ENCODE results near the gene TEX36.
"Not testable (repeated sequence)": the region's sequence is repeated elsewhere in the genome, so short reads cannot be mapped to it uniquely, and the experiment has no call there.

The TEX36 gene

DNA sequence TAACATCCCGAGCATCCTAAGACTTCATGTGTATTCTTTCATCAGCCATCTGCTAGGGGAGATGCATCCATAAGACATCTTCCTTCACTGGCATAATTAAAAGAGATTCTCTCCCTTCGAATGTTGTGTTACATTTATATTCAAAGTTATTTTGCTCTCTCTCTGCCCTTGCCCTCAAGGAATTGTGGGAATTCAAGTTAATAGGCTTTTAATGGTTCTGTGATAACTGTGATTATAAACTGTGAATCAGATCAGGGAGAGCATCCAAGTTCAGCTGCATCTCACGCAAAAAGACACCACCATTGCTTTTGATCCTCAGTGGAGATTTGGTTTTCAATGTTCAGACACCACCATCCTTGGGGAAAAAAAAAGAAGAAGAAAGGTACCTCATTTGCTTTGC is 9.2 kb upstream of the TEX36 start:
- no peak for DNase-seq (ENCODE audit: low spot score)

DNA sequence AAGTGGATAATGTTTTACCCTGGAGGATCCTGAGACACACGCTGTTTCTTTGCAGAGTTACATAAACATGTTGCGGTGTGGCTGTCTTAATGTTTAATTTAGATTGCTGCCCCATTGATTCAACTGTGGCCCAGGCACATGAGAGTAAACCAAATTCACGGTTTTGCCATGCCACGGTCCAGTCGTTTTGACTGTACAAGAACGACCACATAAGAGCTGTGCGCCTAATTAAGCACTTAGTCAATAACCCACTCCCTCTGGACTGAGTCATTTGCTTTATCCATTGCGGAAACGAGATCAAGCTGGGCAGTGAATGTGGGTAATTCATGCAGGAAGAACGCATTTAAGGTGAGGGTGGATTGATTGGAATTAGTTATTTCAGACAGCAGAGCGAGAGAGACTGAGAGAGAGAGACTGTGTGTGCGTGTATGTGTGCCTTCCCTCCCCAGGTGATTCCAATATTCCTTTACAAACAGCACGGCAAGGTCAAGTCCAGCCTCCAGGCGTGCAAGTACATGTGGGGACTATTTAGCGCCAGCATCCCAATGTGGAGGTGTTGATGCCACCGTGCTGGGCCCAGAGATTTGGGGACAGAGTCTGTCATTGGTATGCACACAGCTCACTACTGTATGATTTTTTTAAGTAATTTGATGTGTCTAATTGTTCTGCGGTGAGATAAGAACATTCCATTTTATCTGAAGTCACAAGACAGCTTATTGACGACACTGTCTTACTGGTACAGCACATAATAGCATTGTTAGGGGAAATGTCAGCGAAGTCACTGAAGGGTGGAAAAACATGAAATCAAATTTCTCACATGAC is 8.4 kb upstream of the TEX36 start:
- DNase-seq (ENCODE audit: low spot score), result no peak

DNA sequence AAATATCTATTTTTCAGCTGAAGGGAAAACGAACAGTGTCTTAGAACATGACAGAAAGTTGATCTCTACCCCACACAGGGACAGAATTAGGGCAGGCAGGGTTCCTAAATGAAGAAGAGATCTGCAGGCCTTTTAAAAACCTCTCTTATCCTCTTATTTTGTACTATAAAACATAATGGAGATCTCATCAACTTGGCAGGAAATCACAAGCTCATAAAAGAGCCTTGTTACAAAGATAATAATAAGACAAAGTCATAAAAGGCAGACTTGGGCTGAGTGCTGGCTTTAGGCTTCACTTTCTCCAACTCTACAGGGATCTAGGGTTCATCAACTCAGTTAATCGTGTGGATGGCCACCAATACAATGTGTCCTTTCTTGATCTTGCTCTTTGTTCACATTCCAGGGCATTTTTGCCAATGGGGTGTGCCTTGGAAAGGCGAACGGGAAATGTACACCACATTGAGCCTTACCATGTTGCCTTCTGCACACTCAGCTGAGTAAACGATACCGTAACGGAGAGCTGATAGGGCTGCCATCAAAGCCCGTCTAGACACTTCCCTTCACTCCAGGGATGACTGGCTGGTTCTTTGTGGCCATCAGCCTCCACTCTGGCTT is 7.1 kb upstream of the TEX36 start:
- DNase-seq (ENCODE audit: low spot score), result no peak

DNA sequence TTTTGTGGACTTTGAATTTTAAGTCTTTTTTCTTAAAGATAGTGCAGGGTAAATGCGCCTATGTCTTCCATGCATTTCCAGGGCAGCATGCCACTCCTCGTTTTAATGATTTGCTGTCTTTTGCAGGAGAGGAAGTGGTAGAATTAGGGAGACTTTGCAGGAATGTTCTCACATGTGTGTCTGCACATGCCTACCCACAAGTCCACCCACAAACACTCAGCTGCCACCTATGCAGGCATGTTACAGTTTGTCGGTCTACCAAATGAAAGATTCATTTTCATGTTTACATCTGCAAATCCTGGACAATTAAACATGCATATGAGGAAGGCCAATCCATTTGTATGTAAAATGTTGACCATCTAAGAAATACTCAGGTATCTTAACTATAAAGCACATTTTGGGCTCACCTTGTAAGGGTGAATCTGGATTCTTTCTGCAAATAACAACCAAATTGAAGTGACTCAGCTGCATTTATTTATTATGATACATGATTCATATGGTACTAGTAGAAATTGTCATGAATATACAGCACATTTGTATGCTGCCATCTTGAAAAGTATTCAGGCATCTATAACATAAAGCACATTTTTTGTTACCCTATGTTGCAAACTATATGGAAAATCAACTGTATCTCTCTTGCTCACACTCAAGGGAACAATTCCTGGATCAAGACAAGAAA is 4.7 kb upstream of the TEX36 start:
- no peak for DNase-seq (ENCODE audit: low spot score)

DNA sequence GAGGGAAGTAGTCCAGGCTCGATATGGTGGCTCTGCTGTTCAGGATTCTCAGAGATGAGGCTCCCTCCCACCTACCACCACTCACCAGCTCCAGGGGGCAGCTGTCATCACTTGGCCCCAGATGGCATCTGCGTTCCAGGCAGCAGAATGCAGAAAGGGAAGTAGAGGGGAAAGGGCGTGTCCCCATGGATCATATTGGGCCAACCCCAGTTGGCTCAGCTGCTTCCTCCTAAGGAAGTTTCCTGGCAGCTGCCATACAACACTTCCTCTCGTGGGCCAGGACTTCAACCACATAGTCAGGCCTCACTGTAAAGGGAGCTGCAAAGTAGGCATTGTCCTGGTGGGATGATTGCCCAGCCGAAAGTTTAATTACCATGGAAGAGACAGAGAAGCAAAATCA is 1.6 kb upstream of the TEX36 start:
- DNase-seq (ENCODE audit: low spot score), result no peak

DNA sequence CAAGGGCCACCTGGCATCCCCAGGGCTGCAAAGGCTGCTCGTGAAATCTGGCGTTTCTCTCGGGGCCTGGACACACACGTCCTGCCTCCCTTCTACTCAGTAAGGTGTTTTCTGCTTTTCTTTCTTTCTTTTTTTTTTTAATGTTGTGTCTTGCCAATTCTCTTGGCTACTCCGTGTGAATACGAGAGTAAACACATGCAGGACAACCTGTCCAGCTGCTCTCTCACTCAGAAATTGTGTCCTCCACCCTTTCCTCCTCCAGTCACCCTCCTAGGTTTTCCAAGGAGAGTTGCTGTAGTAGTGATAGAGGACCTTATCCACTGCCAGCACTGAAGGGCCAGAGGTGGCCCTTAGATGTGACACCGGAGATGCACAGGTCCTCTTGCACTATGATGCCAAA is 858 bp upstream of the TEX36 start:
- no peak for DNase-seq (ENCODE audit: low spot score)

DNA sequence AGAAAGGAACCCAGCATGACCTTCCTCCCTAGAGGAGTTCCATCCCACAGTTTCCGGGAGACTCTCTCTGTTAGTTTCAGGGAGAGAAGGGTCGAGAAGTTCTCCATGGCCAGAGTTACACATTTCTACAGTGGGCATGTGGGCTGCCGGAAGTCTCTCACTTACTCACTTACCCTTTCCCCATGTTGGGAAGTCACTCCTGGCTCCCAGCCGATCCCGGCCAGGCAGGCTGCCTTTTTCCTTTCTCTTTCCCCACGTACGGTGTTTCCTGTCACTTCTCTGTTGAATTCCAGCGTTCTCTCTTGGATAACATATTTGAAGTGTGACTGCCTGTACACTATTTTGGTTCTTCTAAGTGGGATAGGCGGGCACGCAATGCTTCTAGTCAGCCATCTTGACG is 3.5 kb downstream of the TEX36 start:
- DNase-seq (ENCODE audit: low spot score), result no peak

DNA sequence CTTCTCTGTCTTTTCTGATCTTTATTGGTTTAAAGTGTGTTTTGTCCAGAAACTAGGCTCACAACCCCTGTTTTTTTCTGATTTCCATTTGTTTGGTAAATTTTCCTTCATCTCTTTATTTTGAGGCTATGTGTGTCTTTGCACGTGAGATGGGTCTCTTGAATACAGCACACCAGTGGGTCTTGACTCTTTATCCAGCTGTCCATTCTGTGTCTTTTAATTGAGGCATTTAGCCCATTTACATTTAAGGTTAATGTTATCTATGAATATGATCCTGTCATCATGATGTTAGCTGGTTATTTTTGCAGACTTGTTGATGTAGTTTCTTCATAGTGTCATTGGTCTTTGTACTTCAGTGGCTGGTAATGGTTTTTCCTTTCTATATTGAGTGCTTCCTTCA is 10.1 kb downstream of the TEX36 start:
- no peak for DNase-seq (ENCODE audit: low spot score)

DNA sequence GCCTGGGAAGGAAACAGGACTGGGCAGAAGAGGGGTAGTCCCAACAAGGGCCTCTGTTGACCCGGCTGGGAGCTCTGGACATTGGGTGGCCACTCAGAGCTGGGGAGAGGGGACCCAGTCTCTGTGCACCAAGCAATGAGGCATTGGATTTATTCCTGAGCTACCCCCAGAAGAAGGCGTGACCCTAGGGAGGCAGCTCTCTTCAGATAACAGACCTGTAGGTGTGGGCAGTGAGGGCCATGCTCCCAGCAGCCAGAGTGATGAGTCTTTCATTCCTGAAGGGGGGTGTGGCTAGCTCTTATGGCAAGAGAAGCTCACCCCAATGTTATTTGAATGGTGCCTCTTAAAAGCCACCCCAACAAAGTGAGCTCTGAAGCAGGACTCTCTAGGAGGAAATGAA is 20.4 kb downstream of the TEX36 start:
- DNase-seq (ENCODE audit: low spot score), result no peak

DNA sequence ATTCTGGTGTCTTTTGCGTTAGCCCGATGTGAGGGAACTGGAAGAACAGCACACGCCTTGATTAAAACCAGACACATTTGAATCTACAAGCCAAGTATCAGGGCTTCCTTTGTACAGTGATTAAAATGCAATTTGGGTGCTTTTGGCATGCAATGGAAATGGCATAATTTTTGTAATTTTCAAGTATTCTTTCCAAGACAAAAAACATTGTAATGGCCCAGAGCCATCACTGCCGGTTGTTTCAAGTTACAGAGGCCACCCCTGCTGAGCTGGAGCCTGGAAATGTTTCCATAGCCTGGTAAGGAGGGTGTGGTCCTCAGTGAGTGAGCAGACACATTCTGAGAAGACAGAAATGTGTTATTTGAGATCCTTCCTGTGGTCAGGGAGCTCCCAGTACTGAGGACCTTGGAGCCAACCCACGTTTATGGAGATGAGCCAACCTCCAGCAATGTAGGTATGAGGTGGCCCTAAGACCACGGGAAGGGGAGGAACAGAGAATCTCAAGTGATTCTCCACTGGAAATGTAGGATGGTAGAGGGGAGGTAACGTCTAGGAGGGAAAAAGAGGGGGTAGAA is 20.9 kb downstream of the TEX36 start:
- DNase-seq (ENCODE audit: low spot score), result no peak

DNA sequence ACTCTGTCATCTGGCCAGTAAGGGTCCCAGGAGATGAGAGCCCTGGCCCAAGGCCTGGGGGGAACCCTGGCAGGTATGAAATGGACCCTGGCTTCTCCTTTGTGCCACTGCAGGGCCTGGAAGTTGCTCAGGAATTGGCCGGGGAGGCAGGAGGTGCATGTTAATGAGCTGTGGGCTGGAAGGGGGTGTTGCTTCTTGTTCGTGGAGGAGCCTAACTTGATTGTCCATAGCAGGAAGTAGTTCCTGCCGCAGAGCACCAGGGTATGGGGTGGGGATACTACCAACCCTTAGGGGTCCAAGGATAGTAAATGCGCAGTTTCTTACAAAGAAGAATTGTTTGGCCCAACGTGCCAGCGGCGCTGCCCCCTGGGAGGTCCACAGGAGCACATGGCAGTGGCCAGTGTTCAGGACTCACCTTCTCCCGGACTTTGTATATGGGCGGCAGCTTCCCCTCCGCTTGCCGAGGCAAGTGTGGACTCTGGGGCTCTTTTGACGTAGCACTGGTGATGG is 21.5 kb downstream of the TEX36 start:
- DNase-seq (ENCODE audit: low spot score), result no peak

DNA sequence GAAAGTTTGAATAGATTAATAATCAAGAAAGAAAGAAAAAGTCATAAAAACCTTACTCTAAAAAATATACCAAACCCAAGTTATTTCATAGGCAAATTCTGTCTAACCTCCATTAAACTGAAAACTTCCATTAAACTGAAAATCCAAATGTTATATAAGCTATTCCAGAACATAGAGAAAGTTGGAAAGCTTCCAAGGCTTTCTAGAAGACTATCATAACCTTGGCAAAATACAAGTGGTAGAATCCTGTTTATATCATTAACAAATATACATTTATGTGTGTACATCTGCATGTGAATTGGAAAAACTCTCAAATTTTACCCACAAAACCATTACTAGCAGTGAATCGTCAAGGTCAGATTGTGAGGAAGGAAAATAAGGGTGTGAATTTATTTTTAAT is 23.9 kb downstream of the TEX36 start:
- no peak for DNase-seq (ENCODE audit: low spot score)

DNA sequence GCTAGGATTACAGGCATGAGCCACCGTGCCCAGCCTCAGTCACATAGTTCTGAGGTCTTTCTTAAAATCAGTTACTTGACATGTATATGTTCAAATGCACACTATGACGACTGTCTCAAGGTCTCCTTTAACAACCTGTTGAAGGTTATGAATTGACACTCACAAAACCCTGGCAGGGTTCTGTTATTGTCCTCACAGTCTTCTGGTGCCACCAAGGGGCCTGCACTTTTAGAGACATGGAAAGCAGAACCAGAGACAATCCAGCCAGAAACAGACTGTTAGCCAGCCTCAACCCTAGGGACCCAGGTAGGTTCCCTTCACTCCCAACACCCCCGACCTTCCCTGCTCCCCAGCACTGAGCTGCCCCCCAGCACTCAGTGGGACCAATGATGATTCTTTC is 26.4 kb downstream of the TEX36 start:
- DNase-seq (ENCODE audit: low spot score), result no peak

DNA sequence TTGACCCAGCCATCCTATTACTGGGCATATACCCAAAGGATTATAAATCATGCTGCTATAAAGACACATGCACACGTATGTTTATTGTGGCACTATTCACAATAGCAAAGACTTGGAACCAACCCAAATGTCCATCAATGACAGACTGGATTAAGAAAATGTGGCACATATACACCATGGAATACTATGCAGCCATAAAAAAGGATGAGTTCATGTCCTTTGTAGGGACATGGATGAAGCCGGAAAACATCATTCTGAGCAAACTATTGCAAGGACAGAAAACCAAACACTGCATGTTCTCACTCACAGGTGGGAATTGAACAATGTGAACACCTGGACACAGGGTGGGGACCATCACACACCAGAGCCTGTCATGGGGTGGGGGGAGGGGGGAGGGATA is 29.9 kb downstream of the TEX36 start:
- not testable (repeated sequence) for DNase-seq (ENCODE audit: low spot score)

DNA sequence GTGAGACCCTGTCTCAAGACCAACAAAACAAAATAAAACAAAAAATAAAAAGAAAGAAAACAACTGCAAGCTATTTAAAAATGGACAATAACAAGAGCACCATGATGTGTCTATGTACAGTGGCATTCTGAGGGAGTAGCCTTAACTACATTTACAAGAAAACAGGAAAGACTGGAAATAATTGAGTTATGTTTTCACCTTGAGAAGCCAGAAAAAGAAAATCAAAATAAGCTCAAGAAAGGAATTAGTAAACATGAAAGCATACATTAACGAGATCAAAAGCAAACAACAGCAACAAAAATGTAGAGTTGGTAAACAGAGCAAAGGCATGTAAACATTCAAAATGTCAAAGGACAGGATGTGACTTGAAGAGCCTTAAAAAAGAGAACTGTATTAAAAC is 36.7 kb downstream of the TEX36 start:
- no peak for DNase-seq (ENCODE audit: low spot score)

DNA sequence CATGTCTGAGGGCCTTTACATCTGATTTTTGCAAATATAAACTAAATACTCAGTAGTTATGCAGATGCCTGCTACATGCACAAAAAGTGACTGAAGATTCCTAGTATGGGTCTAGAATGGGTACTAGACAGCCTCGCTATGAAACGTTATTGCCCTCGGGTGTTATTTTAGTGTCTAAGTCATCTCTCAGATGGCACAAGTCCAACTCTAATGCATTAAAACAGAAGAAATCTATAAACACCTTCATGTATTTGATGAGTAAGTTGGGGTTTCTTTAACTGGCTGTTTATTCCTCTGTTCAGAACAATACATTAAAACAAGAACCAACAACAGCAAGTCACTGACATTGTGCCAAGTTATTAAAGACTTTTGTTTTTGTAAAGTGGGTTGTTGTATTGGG is 41.6 kb downstream of the TEX36 start:
- no peak for DNase-seq (ENCODE audit: low spot score)

DNA sequence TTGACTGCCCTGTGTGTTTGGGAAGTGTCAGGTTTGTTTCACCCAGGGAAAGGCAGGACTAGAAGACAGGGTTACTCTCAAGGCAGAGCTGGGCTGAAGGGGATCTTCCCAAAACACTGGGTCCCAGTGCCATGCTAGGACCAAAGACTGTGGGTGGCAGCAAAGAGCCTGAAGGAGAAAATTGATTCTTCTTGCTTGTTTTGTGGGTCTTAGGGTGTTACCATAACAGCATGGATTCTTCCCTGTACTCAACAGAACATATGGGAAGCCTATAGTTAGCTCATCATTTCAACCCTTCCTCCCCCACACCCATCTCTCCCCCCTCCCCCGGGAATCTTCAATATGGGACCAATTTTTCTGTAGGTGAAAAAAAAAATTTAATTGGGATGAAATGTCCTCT is 42.3 kb downstream of the TEX36 start:
- DNase-seq (ENCODE audit: low spot score), result no peak

DNA sequence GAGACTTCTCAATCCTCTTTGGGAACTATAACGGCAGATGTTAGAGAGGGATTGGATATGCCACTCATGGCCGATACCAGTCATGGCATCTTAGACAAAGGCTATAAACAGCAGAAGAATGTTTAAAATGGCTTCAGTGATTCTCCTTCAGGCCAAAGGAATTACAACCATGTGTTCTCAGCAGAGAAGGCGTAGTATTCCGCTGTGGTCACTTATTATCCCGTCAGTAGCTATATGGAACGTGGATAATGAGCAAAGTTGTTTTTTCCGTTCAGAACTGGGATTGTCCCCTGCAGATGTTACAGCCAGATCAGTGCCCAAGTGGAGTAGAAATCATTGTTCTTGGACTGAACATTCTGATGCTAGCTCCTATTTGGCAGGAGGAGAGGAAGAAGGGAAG is 43.1 kb downstream of the TEX36 start:
- no peak for DNase-seq (ENCODE audit: low spot score)

DNA sequence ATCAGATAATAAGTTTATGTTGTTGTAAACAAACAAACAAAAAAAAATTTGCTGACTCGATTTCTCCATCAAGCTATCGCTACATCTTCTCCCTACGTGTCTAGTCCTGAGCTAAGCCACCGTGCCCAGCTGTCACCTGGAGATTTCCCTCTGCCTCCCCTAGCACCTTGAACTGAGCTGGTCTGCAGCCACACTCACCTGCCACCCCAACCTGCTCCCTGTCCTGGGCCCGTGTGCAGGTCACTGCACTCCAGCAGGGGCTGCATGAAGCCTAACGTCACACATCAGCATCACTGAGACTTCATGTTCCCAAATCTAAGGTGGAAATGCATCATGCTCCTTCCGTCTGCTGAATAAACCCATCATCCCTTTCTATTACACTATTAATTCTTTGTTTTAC is 44.4 kb downstream of the TEX36 start:
- no peak for DNase-seq (ENCODE audit: low spot score)

DNA sequence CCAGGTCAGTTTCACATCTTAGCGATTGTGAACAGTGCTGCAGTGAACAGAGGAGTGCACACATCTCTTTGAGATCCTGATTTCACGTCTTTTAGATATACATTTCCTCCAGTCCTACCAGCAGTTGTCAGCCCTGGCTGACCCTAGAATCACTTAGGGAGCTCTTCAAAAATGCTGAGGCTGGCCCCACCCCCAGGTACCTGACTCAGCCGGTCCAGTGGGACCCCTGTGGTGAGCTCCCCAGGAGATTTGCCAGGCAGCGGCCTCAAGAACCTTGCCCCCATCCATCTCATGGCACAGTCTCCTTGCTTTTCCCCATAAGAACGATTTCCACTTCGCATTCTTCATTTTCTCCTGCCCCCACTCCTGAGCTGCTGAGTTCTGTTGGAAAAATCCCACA is 45.5 kb downstream of the TEX36 start:
- no peak for DNase-seq (ENCODE audit: low spot score)

DNA sequence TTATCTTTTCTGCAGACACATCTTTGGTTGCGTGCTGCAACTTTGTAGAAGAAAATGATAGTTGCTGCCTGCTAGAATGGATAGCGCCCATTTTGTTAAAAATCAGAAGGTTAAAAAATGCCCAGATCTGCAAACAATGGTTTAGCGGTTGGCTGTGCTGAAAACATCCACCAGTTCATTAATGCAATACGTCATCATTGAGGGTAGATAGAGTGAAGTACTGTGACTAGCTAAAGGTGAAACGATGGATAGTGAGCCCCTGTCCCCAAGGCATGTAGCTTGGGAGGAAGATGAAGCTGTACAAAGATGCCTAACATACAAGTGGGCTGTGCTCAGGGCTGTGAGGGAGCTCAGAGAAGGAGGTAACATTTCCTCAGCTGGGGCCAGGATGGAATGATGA is 48.4 kb downstream of the TEX36 start:
- DNase-seq (ENCODE audit: low spot score), result no peak

DNA sequence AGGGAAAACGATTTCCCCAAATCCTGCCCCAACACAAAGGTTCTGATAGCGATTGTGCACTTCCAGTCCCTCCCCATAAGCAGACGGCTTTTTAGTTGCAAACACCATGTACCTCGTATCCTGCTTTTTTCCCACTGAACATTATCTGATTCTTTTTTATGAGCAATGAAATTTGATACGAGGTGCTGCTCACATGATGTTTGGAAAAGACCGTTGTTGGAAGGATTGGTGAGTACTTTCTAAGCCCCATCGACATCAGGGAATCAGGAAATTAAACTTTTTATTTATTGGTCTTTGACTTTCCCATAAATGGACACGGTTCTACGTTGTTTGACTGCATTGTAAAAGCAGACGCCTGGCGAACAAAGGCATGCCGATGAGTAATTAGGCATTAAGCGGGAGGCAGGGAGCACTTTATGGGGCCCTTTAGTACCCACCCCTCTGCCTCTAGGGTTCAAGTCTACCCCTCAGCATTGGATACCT is 49.4 kb downstream of the TEX36 start:
- no peak for DNase-seq (ENCODE audit: low spot score)

DNA sequence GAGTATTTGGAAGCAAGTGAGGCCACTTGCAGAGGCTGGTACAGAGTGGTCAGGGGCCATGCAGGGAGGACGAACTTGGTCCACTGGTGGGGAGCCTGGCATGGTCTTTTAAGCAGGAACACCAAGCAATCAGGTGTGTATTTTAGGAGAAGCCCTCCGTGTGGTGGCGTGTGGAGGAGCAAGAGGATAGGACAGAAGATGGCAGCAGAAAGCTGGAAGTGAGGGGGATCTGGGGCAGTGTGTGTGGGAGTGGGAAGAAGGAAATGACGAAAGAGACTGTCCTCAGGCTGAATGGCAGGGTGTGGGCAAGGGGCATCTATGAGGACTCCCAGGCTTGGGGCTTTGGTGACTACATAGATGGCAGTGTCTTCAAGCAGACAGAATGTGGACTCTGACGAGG is 51.2 kb downstream of the TEX36 start:
- DNase-seq (ENCODE audit: low spot score), result no peak
